Epithelial cell of proximal tubule (primary cell): ENCODE results near the gene RALGPS1. TPM values are rescaled to one million over a fixed set of nuclear protein-coding genes. Genes with fewer than 3 reads are reported as not detected.

ENCODE experiments used
- DNase-seq: peaks from one replicate; pipeline ENCODE4 v3.0.0-alpha.2; 2011; ENCODE audit warnings: low read depth
- H3K4me3 ChIP-seq: 2 replicates; pipeline ENCODE4 v1.5.1; 2011; ENCODE audit warnings: low read depth, mild to moderate bottlenecking, low read length
- CTCF ChIP-seq: conservative IDR thresholded peaks from 2 replicates; pipeline ENCODE4 v1.5.1; 2012; ENCODE audit warnings: low read depth, mild to moderate bottlenecking, low read length
- total RNA-seq: library from RNA; depleted of rRNA; stranded (reverse); fragments of >200 nt; gene quantifications from 2 replicates; pipeline ENCODE4 v1.2.3, GENCODE V29; 2015

Gene RALGPS1
- total RNA-seq, 1 donor from 2014 or later, result 4.0 TPM

DNA sequence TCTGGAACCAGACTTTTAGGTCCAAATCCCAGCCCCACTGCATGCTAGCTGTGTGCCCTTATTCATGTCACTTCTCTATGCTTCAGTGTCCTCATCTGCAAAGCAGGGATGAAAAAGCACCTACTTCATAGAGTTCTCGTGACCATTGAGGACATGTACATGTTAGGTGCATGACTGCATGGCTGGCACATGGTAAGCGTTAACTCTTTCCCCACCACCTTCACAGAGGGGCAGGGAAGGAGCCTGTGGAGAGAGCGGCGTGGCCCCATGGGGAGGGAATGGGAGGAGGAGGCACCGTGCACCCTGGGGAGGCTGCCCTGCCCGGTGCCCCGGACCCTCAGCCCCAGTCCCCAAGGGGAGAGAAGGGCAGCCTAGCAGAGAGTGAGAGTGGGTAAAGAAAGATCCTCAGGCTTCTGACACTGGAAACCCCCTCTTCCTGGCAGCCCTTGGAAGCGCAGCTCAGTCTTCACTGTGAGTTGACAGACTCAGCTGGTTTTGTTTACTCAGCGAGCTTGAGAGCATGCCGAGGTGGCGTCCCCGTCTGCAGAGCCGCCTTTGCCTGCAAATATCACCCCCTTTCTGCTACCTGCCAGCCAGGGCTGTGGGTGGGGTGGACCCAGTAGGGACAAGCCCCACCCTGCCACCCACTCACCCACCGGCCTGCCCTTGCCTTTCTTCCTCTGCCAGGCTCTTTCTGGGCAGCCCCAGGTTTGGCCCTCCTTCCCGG is 218.5 kb downstream of the RALGPS1 start:
- H3K4me3 ChIP-seq, result no peak overlapping the region
- TF ChIP-seq CTCF, result no peak
- no peak for DNase-seq

- no peak for TF ChIP-seq CTCF
- H3K4me3 ChIP-seq, result no peak overlapping the region
- no peak for DNase-seq
Measured at GRCh38 chr9:127133739-127134167, 219.2 kb downstream of the RALGPS1 start.

GRCh38 chr9:127135056-127135745 is 220.6 kb downstream of the RALGPS1 start:
- TF ChIP-seq CTCF, result no peak
- H3K4me3 ChIP-seq, result no peak overlapping the region
- no peak for DNase-seq

GRCh38 chr9:127136081-127136879 is 221.7 kb downstream of the RALGPS1 start:
- no peak overlapping the region for H3K4me3 ChIP-seq
- no peak for DNase-seq
- no peak for TF ChIP-seq CTCF

DNA sequence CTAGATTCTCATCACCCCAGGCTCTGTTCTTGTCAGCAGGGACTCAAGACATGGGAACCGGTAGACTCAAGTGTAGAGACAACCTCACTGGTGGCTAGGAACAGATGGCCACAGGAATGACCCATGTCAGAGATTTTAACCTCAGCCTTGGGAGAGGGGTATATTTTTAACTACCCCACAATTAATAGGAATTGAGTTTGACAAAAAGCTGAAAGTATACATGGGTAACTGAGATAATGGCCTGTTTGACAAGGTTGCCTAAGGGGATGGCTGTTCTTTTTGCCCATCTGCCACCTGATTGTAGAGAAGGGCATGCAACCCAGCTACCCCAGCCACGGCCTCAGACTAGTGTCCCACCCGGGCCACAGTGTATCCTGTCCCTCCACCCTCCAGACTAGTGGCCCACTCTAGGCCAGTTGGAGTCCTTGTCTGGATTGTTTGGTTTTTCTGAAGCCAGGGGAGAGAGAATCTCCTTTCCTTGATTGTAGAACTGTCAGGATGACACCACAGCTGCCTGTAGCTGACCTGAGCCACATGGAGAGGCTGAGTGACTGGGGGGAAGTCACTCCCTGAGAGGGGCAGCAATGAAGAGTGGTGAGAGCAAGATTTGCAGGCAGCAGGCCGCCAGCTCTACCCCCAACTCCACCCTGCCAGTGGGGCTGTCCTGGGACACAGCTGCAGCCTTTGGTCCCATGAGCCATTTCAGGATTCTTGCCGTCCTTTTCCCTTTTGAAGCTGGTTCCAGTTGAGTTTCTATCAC is 222.5 kb downstream of the RALGPS1 start:
- H3K4me3 ChIP-seq, result no peak overlapping the region
- no peak for DNase-seq
- TF ChIP-seq CTCF, result no peak

DNA sequence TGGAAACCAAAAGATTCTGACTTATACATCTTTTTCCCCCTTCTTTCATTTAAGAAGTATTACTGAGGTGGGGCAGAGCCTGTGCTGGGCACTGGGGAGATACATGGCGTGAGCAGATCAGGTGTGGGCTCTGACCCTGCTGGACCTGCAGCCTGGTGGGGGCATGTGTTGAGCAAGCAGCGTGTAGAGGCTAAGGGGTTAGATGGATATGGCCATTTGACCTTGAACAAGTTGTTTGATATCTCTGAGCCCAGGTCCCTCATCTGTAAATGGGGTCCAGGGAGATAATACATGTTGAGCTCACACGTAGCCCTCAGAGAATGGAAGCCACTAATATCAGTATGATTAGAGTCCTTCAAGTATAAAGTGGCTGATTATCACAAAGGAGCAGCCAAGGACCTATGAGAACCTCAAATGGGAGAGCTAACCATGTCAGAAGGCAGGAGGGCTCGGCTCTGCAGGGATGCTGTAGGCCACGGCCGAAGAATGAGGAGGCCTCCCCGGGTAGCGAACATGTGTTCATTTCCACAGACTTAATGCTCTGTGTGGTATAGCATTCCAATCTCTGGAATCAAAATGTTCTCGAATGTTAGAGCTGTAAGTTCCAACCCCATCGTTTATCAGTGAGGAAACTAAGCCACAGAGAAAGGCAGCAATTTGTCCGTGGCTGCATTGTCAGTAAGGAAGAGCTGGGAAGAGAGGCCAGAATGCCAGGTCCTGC is 223.2 kb downstream of the RALGPS1 start:
- no peak for DNase-seq
- no peak for TF ChIP-seq CTCF
- no peak overlapping the region for H3K4me3 ChIP-seq
